SK-N-SH treated with all-trans-retinoic acid at 6 μM for 48 hours (cell line): Measurements from ENCODE around the gene MYD88.

Experiments
- ARNTL ChIP-seq: fragments of 450-650 bp; formaldehyde crosslinking; IDR thresholded peaks from 2 replicates; pipeline ENCODE4 v1.5.0; 2020; ENCODE audit warnings: low read depth, mild to moderate bottlenecking, moderate library complexity, borderline replicate concordance
- CSDC2 ChIP-seq: fragments of 250-450 bp; sonication (Bioruptor Pico); IDR thresholded peaks from 2 replicates; pipeline ENCODE4 v1.5.0; 2020; ENCODE audit warnings: mild to moderate bottlenecking, moderate library complexity
- ESRRG ChIP-seq: fragments of 250-450 bp; sonication (Bioruptor Pico); IDR thresholded peaks from 2 replicates; pipeline ENCODE4 v1.6.1; 2021; ENCODE audit warnings: mild to moderate bottlenecking
- PPARA ChIP-seq: fragments of 250-450 bp; sonication (Bioruptor Pico); IDR thresholded peaks from 2 replicates; pipeline ENCODE4 v1.5.0; 2020; ENCODE audit warnings: mild to moderate bottlenecking, borderline replicate concordance
- SNAI2 ChIP-seq: fragments of 250-450 bp; sonication (Bioruptor Pico); IDR thresholded peaks from 2 replicates; pipeline ENCODE4 v1.5.0; 2020; ENCODE audit warnings: mild to moderate bottlenecking, moderate library complexity
- TOX ChIP-seq: fragments of 250-450 bp; sonication (Bioruptor Pico); IDR thresholded peaks from 2 replicates; pipeline ENCODE4 v1.8.0; 2021; ENCODE audit warnings: mild to moderate bottlenecking, moderate library complexity, borderline replicate concordance
- ZFP3 ChIP-seq: fragments of 250-450 bp; sonication (Bioruptor Pico); IDR thresholded peaks from 2 replicates; pipeline ENCODE4 v1.5.0; 2020; ENCODE audit warnings: mild to moderate bottlenecking, moderate library complexity
- ZNF8 ChIP-seq: fragments of 450-650 bp; formaldehyde crosslinking; IDR thresholded peaks from 2 replicates; pipeline ENCODE4 v1.5.0; 2020; ENCODE audit warnings: mild to moderate bottlenecking, moderate library complexity
- TF ChIP-seq, protein P1 (sequence below): fragments of 250-450 bp; sonication (Bioruptor Pico); IDR thresholded peaks from 2 replicates; pipeline ENCODE4 v1.8.0; 2020; ENCODE audit warnings: mild to moderate bottlenecking, moderate library complexity, borderline replicate concordance

DNA sequence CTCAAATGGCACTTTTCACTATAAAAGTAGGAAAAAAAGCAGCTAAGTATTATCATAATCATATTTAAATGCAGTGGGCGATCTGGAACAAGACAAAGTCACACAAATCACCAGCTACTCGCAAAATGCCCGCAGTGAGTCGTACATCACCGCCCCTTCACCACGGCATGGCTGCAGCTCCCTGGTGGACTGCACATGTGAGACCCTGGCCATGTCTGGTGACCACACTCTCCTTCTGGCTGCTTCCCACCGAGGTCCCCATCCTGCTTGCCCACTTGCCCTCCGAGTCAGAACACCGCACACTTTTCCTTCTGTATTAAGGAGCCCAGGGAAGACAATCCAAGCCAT lies 40.1 kb upstream of the MYD88 start:
- TF ChIP-seq, protein P1, sequence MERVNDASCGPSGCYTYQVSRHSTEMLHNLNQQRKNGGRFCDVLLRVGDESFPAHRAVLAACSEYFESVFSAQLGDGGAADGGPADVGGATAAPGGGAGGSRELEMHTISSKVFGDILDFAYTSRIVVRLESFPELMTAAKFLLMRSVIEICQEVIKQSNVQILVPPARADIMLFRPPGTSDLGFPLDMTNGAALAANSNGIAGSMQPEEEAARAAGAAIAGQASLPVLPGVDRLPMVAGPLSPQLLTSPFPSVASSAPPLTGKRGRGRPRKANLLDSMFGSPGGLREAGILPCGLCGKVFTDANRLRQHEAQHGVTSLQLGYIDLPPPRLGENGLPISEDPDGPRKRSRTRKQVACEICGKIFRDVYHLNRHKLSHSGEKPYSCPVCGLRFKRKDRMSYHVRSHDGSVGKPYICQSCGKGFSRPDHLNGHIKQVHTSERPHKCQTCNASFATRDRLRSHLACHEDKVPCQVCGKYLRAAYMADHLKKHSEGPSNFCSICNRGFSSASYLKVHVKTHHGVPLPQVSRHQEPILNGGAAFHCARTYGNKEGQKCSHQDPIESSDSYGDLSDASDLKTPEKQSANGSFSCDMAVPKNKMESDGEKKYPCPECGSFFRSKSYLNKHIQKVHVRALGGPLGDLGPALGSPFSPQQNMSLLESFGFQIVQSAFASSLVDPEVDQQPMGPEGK (CRISPR knock-in tag) = no peak
- no peak for TF ChIP-seq TOX
- no peak for TF ChIP-seq PPARA
- TF ChIP-seq ZFP3 (CRISPR knock-in tag) = no peak
- no peak for TF ChIP-seq ARNTL (CRISPR knock-in tag)
- TF ChIP-seq CSDC2 (CRISPR knock-in tag) = no peak
- no peak for TF ChIP-seq ESRRG (CRISPR knock-in tag)
- TF ChIP-seq SNAI2 = no peak
- no peak for TF ChIP-seq ZNF8 (CRISPR knock-in tag)
